H1 (cell line): ENCODE results near the gene ERP44. TPM values are rescaled to one million over a fixed set of nuclear protein-coding genes. Genes with fewer than 3 reads are reported as not detected.

ENCODE experiments used
- CTCF ChIA-PET: fragments of 300-600 bp; sonication (Branson Sonifier 250); formaldehyde crosslinking; loops from one replicate; lab custom pipeline; 2021; ENCODE audit not compliant: partially characterized antibody; lab: Charles Lee
- POLR2A ChIA-PET: fragments of 300-600 bp; sonication (Branson Sonifier 250); formaldehyde crosslinking; loops from one replicate; lab custom pipeline; 2021; ENCODE audit warnings: inconsistent platforms; ENCODE audit not compliant: partially characterized antibody; lab: Charles Lee
- DNase-seq, 2 experiments: peaks; one replicate each; pipeline versions ENCODE4 v3.0.0 to v3.0.0-alpha.2; 2010 to 2022; ENCODE audit warnings: low spot score in 2 of 2, low read depth in 1 of 2, mixed read lengths in 1 of 2
- FAIRE-seq: peaks from 2 replicates; lab custom pipeline; 2011; peaks lifted over from hg19 to GRCh38; lab: Jason Lieb, UNC
- H2AFZ ChIP-seq: 2 replicates; pipeline ENCODE4 v1.8.1; 2012; ENCODE audit warnings: low read length, inconsistent platforms
- H2AK5ac ChIP-seq: 2 replicates; pipeline ENCODE4 v1.6.1; 2013; ENCODE audit warnings: low read depth, low read length
- H2BK120ac ChIP-seq: replicated peaks from 2 replicates; pipeline ENCODE3; 2013; ENCODE audit warnings: low read depth, low read length, inconsistent platforms
- H2BK12ac ChIP-seq: 2 replicates; pipeline ENCODE4 v1.6.1; 2013; ENCODE audit warnings: low read depth, low read length
- H2BK15ac ChIP-seq: 2 replicates; pipeline ENCODE4 v1.6.1; 2013; ENCODE audit warnings: low read length
- H2BK20ac ChIP-seq: 2 replicates; pipeline ENCODE4 v1.6.1; 2013; ENCODE audit warnings: low read length
- H2BK5ac ChIP-seq: 2 replicates; pipeline ENCODE4 v1.6.1; 2013; ENCODE audit warnings: low read depth, low read length
- H3K14ac ChIP-seq: 2 replicates; pipeline ENCODE4 v1.6.1; 2013; ENCODE audit warnings: inconsistent platforms; ENCODE audit not compliant: insufficient read length
- H3K18ac ChIP-seq: 2 replicates; pipeline ENCODE4 v1.6.1; 2013; ENCODE audit warnings: low read length; ENCODE audit errors: extremely low read depth
- H3K23ac ChIP-seq: 2 replicates; pipeline ENCODE4 v1.6.1; 2013; ENCODE audit warnings: inconsistent platforms; ENCODE audit not compliant: insufficient read length
- H3K23me2 ChIP-seq: 2 replicates; pipeline ENCODE4 v1.6.1; 2013; ENCODE audit warnings: low read depth, low read length
- H3K27ac ChIP-seq: 2 replicates; pipeline ENCODE4 v1.6.1; 2011; ENCODE audit warnings: low read depth, low read length, inconsistent platforms
- H3K27me3 ChIP-seq, 4 experiments: replicated peaks in 1 of 4; 1 replicate in 1 of 4; 2 replicates in 3 of 4; pipeline versions ENCODE4 v1.6.1 to v1.8.1; 2011 to 2013; ENCODE audit warnings: low read length in 3 of 4, mild to moderate bottlenecking in 3 of 4, inconsistent platforms in 2 of 4, mixed read lengths in 2 of 4, moderate library complexity in 1 of 4; ENCODE audit not compliant: control insufficient read depth in 3 of 4, insufficient read depth in 3 of 4; ENCODE audit errors: extremely low read depth in 1 of 4
- H3K36me3 ChIP-seq, 4 experiments: 2 replicates each; pipeline versions ENCODE4 v1.6.1 to v1.8.1; 2011 to 2013; ENCODE audit warnings: mild to moderate bottlenecking in 4 of 4, low read length in 3 of 4, moderate library complexity in 2 of 4, control low read depth in 1 of 4, inconsistent platforms in 1 of 4; ENCODE audit not compliant: insufficient read depth in 4 of 4, control insufficient read depth in 2 of 4
- H3K4ac ChIP-seq: replicated peaks from 2 replicates; pipeline ENCODE3; 2013; ENCODE audit warnings: low read length, low read depth, mixed read lengths, inconsistent platforms; ENCODE audit not compliant: insufficient read length
- H3K4me1 ChIP-seq, 4 experiments: replicated peaks in 1 of 4; 1 replicate in 1 of 4; 2 replicates in 3 of 4; pipeline versions ENCODE4 v1.6.1 to v1.8.1; 2011 to 2013; ENCODE audit warnings: low read length in 3 of 4, inconsistent platforms in 2 of 4, mixed read lengths in 1 of 4; ENCODE audit not compliant: insufficient read depth in 4 of 4, control insufficient read depth in 3 of 4
- H3K4me2 ChIP-seq, 2 experiments: 2 replicates each; pipeline versions ENCODE4 v1.6.1 to v1.8.1; 2011 to 2013; ENCODE audit warnings: low read depth in 2 of 2, low read length in 2 of 2, control low read depth in 1 of 2, inconsistent platforms in 1 of 2, mild to moderate bottlenecking in 1 of 2; ENCODE audit not compliant: insufficient read depth in 1 of 2
- H3K4me3 ChIP-seq, 4 experiments: fragments of 200-600, 300-600 bp in 1 of 4; sonication (generic), shearing (Covaris generic), sonication (Bioruptor Twin) in 1 of 4; 2 replicates each; pipeline versions ENCODE4 v1.5.1 to v1.8.1; 2011 to 2016; ENCODE audit warnings: low read length in 4 of 4, low read depth in 3 of 4, control low read depth in 2 of 4, inconsistent platforms in 2 of 4, mild to moderate bottlenecking in 2 of 4, mixed read lengths in 1 of 4, moderate library complexity in 1 of 4; ENCODE audit not compliant: insufficient read depth in 2 of 4; ENCODE audit errors: extremely low read depth in 1 of 4
- H3K56ac ChIP-seq: replicated peaks from 2 replicates; pipeline ENCODE3; 2013; ENCODE audit warnings: low read depth, mild to moderate bottlenecking, mixed read lengths, low read length, inconsistent platforms; ENCODE audit not compliant: insufficient read length
- H3K79me1 ChIP-seq: 2 replicates; pipeline ENCODE4 v1.6.1; 2013; ENCODE audit warnings: low read depth, low read length, control low read depth
- H3K79me2 ChIP-seq, 2 experiments: 2 replicates each; pipeline versions ENCODE4 v1.6.1 to v1.8.1; 2012 to 2013; ENCODE audit warnings: low read length in 2 of 2, mild to moderate bottlenecking in 2 of 2, inconsistent platforms in 1 of 2; ENCODE audit not compliant: insufficient read depth in 2 of 2, control insufficient read depth in 1 of 2
- H3K9ac ChIP-seq, 4 experiments: replicated peaks in 1 of 4; 1 replicate in 1 of 4; 2 replicates in 3 of 4; pipeline versions ENCODE4 v1.6.1 to v1.8.1; 2011 to 2013; ENCODE audit warnings: low read depth in 3 of 4, low read length in 3 of 4, control low read depth in 2 of 4, mild to moderate bottlenecking in 2 of 4, moderate library complexity in 2 of 4, inconsistent platforms in 1 of 4; ENCODE audit errors: extremely low read depth in 1 of 4
- H3K9me3 ChIP-seq, 2 experiments: 2 replicates each; pipeline versions ENCODE4 v1.6.1 to v1.8.1; 2012 to 2013; ENCODE audit warnings: mild to moderate bottlenecking in 2 of 2, moderate library complexity in 2 of 2, control low read depth in 1 of 2, inconsistent platforms in 1 of 2, low read depth in 1 of 2, low read length in 1 of 2, mixed read lengths in 1 of 2; ENCODE audit not compliant: insufficient read depth in 2 of 2
- H4K20me1 ChIP-seq, 2 experiments: replicated peaks in 1 of 2; 2 replicates each; pipeline versions ENCODE3 to v1.8.1; 2011 to 2013; ENCODE audit warnings: inconsistent platforms in 2 of 2, low read length in 2 of 2, mild to moderate bottlenecking in 1 of 2; ENCODE audit not compliant: insufficient read depth in 2 of 2, control insufficient read depth in 1 of 2
- H4K5ac ChIP-seq: 2 replicates; pipeline ENCODE4 v1.6.1; 2013; ENCODE audit warnings: low read length, low read depth, mixed read lengths, inconsistent platforms; ENCODE audit not compliant: insufficient read length
- H4K8ac ChIP-seq: 2 replicates; pipeline ENCODE4 v1.8.0; 2013; ENCODE audit warnings: mild to moderate bottlenecking, moderate library complexity, low read length, inconsistent platforms; ENCODE audit not compliant: insufficient read depth; ENCODE audit errors: extremely low read depth
- H4K91ac ChIP-seq: replicated peaks from 2 replicates; pipeline ENCODE3; 2013; ENCODE audit warnings: low read length, mixed read lengths, inconsistent platforms; ENCODE audit not compliant: insufficient read length
- CREB1 ChIP-seq: IDR thresholded peaks from 2 replicates; pipeline ENCODE4 v1.6.1; 2012; ENCODE audit warnings: inconsistent platforms
- CTCF ChIP-seq, 3 experiments: IDR thresholded peaks; 1 replicate in 2 of 3; 2 replicates in 1 of 3; pipeline versions ENCODE4 v1.5.1 to v1.6.1; 2011; ENCODE audit warnings: low read length in 3 of 3, mild to moderate bottlenecking in 3 of 3, inconsistent platforms in 2 of 3, low read depth in 1 of 3, moderate library complexity in 1 of 3; ENCODE audit not compliant: insufficient read depth in 1 of 3; ENCODE audit errors: control extremely low read depth in 1 of 3
- EP300 ChIP-seq, 2 experiments: IDR thresholded peaks; 1 replicate in 1 of 2; 2 replicates in 1 of 2; pipeline ENCODE4 v1.6.1; 2011 to 2012; ENCODE audit warnings: low read depth in 2 of 2, low read length in 2 of 2, mild to moderate bottlenecking in 2 of 2, borderline replicate concordance in 1 of 2, inconsistent platforms in 1 of 2, moderate library complexity in 1 of 2
- HDAC6 ChIP-seq: IDR thresholded peaks from one replicate; pipeline ENCODE4 v1.7.1; 2012; ENCODE audit warnings: low read depth, mild to moderate bottlenecking, inconsistent platforms, low read length, moderate library complexity
- KDM4A ChIP-seq: IDR thresholded peaks from one replicate; pipeline ENCODE4 v1.7.1; 2012; ENCODE audit warnings: low read depth, mild to moderate bottlenecking, moderate library complexity, low read length, inconsistent platforms; ENCODE audit not compliant: severe bottlenecking
- PHF8 ChIP-seq: fragments of 200-600 bp; sonication (generic); conservative IDR thresholded peaks from 2 replicates; pipeline ENCODE4 v1.7.1; 2012; ENCODE audit warnings: low read depth, mild to moderate bottlenecking, inconsistent platforms, low read length, moderate library complexity
- RXRA ChIP-seq: IDR thresholded peaks from 2 replicates; pipeline ENCODE4 v1.6.1; 2011; ENCODE audit warnings: low read depth, mild to moderate bottlenecking, low read length, moderate library complexity; ENCODE audit not compliant: insufficient read depth
- SIX5 ChIP-seq: IDR thresholded peaks from 2 replicates; pipeline ENCODE4 v1.6.1; 2011; ENCODE audit warnings: mild to moderate bottlenecking, low read depth, low read length
- SUZ12 ChIP-seq: fragments of 200-600 bp; sonication (generic); IDR thresholded peaks from 2 replicates; pipeline ENCODE4 v1.6.1; 2012; ENCODE audit warnings: mild to moderate bottlenecking, inconsistent platforms, low read length, moderate library complexity, mixed read lengths
- WGBS, 2 experiments: shearing (Covaris generic) in 1 of 2; methylation state at CpG; one replicate each; pipeline versions ENCODE4 v1.1.6 to v1.1.7; 2013 to 2015; ENCODE audit warnings: low lambda C conversion rate in 2 of 2, mixed read lengths in 2 of 2, inconsistent platforms in 1 of 2, low coverage in 1 of 2, missing lambda C conversion rate in 1 of 2; ENCODE audit not compliant: insufficient replicate concordance in 2 of 2, insufficient coverage in 1 of 2, insufficient read length in 1 of 2; ENCODE audit errors: extremely low coverage in 1 of 2, missing lambda C conversion rate in 1 of 2; 5-methylcytosine and 5-hydroxymethylcytosine counted together
- polyA plus RNA-seq, 7 experiments: library from polyadenylated mRNA; depleted of rRNA in 3 of 7; stranded (reverse) in 5 of 7; unstranded in 2 of 7; fragments of >200 nt in 5 of 7; fragments of 200-250 nt in 2 of 7; gene quantifications; 1 replicate in 5 of 7; 2 replicates in 1 of 7; 4 replicates in 1 of 7; pipeline versions ENCODE4 v1.2.1 to v1.2.3, GENCODE V29; 2011 to 2013; ENCODE audit warnings: missing spikeins in 2 of 7, mixed read lengths in 2 of 7
- total RNA-seq: library from RNA; stranded (reverse); fragmentation: NEBNext Ultra II Directional; extraction: Animal tissue kit (Norgen Biotek cat#: 25700); gene quantifications from 2 replicates; pipeline ENCODE4 v1.2.1, GENCODE V29; 2021
- TF ChIP-seq, protein P1 (sequence below): IDR thresholded peaks from 2 replicates; pipeline ENCODE4 v1.6.1; 2011; ENCODE audit warnings: low read length, improper control_type of control experiment

ERP44 gene
- total and polyA plus RNA-seq, 2 of the 8 experiments (the other 6 are each of a cell fraction or from before 2014, with no cell fraction given) = 5.7 to 15.6 TPM

GRCh38 chr9:100084128-100084453, 14.7 kb downstream of the ERP44 start:
- Histone ChIP-seq H3K79me2 (peaks cover 0 to 70% of the 10 kb centered on the region in 2 experiments; a peak in 2 of 4 replicates), H3K4me1 (peaks cover 0 to 6% (median 2%) of the 10 kb centered on the region in 4 experiments; a peak in 3 of 7 replicates), H4K20me1 (peaks cover 0 to 2% of the 10 kb centered on the region in 2 experiments), H3K9ac (no peak overlapping the region), H3K14ac (no peak overlapping the region), H3K4ac (no peak overlapping the region), H3K36me3 (no peaks in the 10 kb centered on the region), H2BK120ac (no peak overlapping the region), H2BK15ac (no peak overlapping the region), H3K4me2 (peak overlapping the region in 1 of 2 experiments; percentile 24; a peak in 1 of 4 replicates), H2BK5ac (no peak overlapping the region), H3K23ac (no peak overlapping the region), H4K5ac (no peak overlapping the region), H3K27ac (no peak overlapping the region), H4K8ac (no peak overlapping the region), H3K23me2 (no peaks in the 10 kb centered on the region), H3K4me3 (no peak overlapping the region), H2BK12ac (no peak overlapping the region), H3K9me3 (no peaks in the 10 kb centered on the region), H3K18ac (no peak overlapping the region), H3K56ac (no peak overlapping the region), H2BK20ac (no peak overlapping the region), H4K91ac (no peak overlapping the region), H3K27me3 (no peaks in the 10 kb centered on the region), H3K79me1 (no peaks in the 10 kb centered on the region), H2AFZ (no peak overlapping the region), H2AK5ac (no peak overlapping the region)
- FAIRE-seq (no peak), DNase-seq (no peak)
- CTCF ChIA-PET = interaction anchor here (0.6 kb wide), 1 partner anchor 910 kb away, joined by 3 read pairs; no protein-coding TSS in a partner anchor
- POLR2A ChIA-PET = no interaction called here
- WGBS, 2 experiments = 89% methylated on average over 1 of the region's 1 CpG; no CpG with 5 or more reads in 1 of the 2 experiments
- TF ChIP-seq CREB1 (no peak), SUZ12 (no peak), PHF8 (no peak), RXRA (no peak), HDAC6 (no peak), KDM4A (no peak), EP300 (IDR thresholded peaks at IDR 0.05; ENCODE audit: borderline replicate concordance in 1 of 2, low read depth in 2 of 2, low read length in 2 of 2) (no peak), SIX5 (no peak), CTCF (IDR thresholded peaks at IDR 0.05; ENCODE audit: control extremely low read depth in 1 of 3, insufficient read depth in 1 of 3, low read depth in 1 of 3, low read length in 3 of 3) (no peak)
- TF ChIP-seq, protein P1, sequence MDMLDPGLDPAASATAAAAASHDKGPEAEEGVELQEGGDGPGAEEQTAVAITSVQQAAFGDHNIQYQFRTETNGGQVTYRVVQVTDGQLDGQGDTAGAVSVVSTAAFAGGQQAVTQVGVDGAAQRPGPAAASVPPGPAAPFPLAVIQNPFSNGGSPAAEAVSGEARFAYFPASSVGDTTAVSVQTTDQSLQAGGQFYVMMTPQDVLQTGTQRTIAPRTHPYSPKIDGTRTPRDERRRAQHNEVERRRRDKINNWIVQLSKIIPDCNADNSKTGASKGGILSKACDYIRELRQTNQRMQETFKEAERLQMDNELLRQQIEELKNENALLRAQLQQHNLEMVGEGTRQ = no peak
